HEK293 (cell line): Measurements from ENCODE around the gene CSTPP1.

Source experiments
- CTCF ChIA-PET: fragments of 350-600 bp; formaldehyde crosslinking; extraction: SDS; loops from one replicate; lab custom pipeline; 2021; ENCODE audit warnings: antibody characterized with exemption; lab: Yijun Ruan, JAX
- POLR2A ChIA-PET: fragments of 300-600 bp; formaldehyde crosslinking; extraction: SDS; loops from one replicate; lab custom pipeline; 2020; ENCODE audit warnings: antibody characterized with exemption, inconsistent platforms; lab: Yijun Ruan, JAX
- H3K27ac ChIP-seq: fragments of 200-500 bp; sonication (Bioruptor generic); 2 replicates; pipeline ENCODE4 v1.5.1; 2014; ENCODE audit warnings: low read depth, low read length, control low read depth, inconsistent platforms; ENCODE audit errors: extremely low read depth
- H3K36me3 ChIP-seq, 2 experiments: fragments of 200-500 bp in 1 of 2; sonication (Bioruptor generic) in 1 of 2; 1 replicate in 1 of 2; 2 replicates in 1 of 2; pipeline ENCODE4 v1.5.1; 2014 to 2017; ENCODE audit warnings: inconsistent platforms in 2 of 2, low read length in 2 of 2; ENCODE audit not compliant: control insufficient read depth in 2 of 2, insufficient read depth in 1 of 2
- H3K4me1 ChIP-seq: fragments of 200-500 bp; sonication (Bioruptor generic); 2 replicates; pipeline ENCODE4 v1.5.1; 2014; ENCODE audit warnings: mild to moderate bottlenecking, low read length, inconsistent platforms; ENCODE audit not compliant: control insufficient read depth, insufficient read depth
- H3K4me3 ChIP-seq: 2 replicates; pipeline ENCODE4 v1.5.1; 2011; ENCODE audit warnings: low read depth, mild to moderate bottlenecking, control low read depth, low read length, moderate library complexity
- H3K9me3 ChIP-seq: fragments of 200-500 bp; sonication (Bioruptor generic); 2 replicates; pipeline ENCODE4 v1.5.1; 2014; ENCODE audit warnings: low read depth, low read length, inconsistent platforms; ENCODE audit not compliant: control insufficient read depth, insufficient read depth
- BCL11B ChIP-seq: fragments of 450-650 bp; formaldehyde crosslinking; IDR thresholded peaks from 2 replicates; pipeline ENCODE4 v1.5.1; 2016; ENCODE audit warnings: low read depth, missing biosample characterization, missing genetic modification characterization
- HOXD13 ChIP-seq: sonication (generic); formaldehyde crosslinking; IDR thresholded peaks from 2 replicates; pipeline ENCODE4 v1.8.0; 2022; ENCODE audit warnings: missing genetic modification reagents, borderline replicate concordance
- KLF7 ChIP-seq: fragments of 450-650 bp; formaldehyde crosslinking; IDR thresholded peaks from 2 replicates; pipeline ENCODE4 v1.5.1; 2016; ENCODE audit warnings: missing biosample characterization, missing genetic modification characterization, borderline replicate concordance
- KLF9 ChIP-seq: fragments of 450-650 bp; formaldehyde crosslinking; IDR thresholded peaks from 2 replicates; pipeline ENCODE4 v1.5.1; 2016; ENCODE audit warnings: missing biosample characterization, missing genetic modification characterization, low read depth
- PRDM1 ChIP-seq: fragments of 450-650 bp; formaldehyde crosslinking; IDR thresholded peaks from 2 replicates; pipeline ENCODE4; 2016; ENCODE audit warnings: missing biosample characterization, missing genetic modification characterization
- PRDM4 ChIP-seq: fragments of 450-650 bp; formaldehyde crosslinking; IDR thresholded peaks from 2 replicates; pipeline ENCODE4 v1.5.1; 2017; ENCODE audit warnings: missing biosample characterization, missing genetic modification characterization
- SCRT2 ChIP-seq: fragments of 450-650 bp; formaldehyde crosslinking; IDR thresholded peaks from 2 replicates; pipeline ENCODE4 v1.5.1; 2016; ENCODE audit warnings: missing biosample characterization, missing genetic modification characterization
- TSHZ1 ChIP-seq: fragments of 450-650 bp; formaldehyde crosslinking; IDR thresholded peaks from 2 replicates; pipeline ENCODE4 v1.5.1; 2016; ENCODE audit warnings: missing biosample characterization, missing genetic modification characterization, borderline replicate concordance
- ZBTB8A ChIP-seq: fragments of 450-650 bp; formaldehyde crosslinking; IDR thresholded peaks from 2 replicates; pipeline ENCODE4 v1.5.1; 2016; ENCODE audit warnings: missing biosample characterization, missing genetic modification characterization
- ZEB2 ChIP-seq: fragments of 450-650 bp; formaldehyde crosslinking; IDR thresholded peaks from 2 replicates; pipeline ENCODE4 v1.5.1; 2016; ENCODE audit warnings: missing biosample characterization, missing genetic modification characterization
- ZNF155 ChIP-seq: fragments of 450-650 bp; formaldehyde crosslinking; IDR thresholded peaks from 2 replicates; pipeline ENCODE4 v1.5.1; 2016; ENCODE audit warnings: missing biosample characterization, missing genetic modification characterization
- ZNF202 ChIP-seq: fragments of 450-650 bp; formaldehyde crosslinking; IDR thresholded peaks from 2 replicates; pipeline ENCODE4 v1.5.1; 2016; ENCODE audit warnings: missing biosample characterization, missing genetic modification characterization, borderline replicate concordance
- ZNF274 ChIP-seq, 2 experiments: fragments of 200-500 bp in 1 of 2; fragments of 450-650 bp in 1 of 2; sonication (Bioruptor generic) in 1 of 2; formaldehyde crosslinking in 1 of 2; IDR thresholded peaks; 2 replicates each; pipeline versions ENCODE4 v1.5.1 to v1.6.1; 2014 to 2016; ENCODE audit warnings: borderline replicate concordance in 1 of 2, inconsistent platforms in 1 of 2, low read length in 1 of 2, missing biosample characterization in 1 of 2, missing genetic modification characterization in 1 of 2
- ZNF292 ChIP-seq: fragments of 450-650 bp; formaldehyde crosslinking; IDR thresholded peaks from 2 replicates; pipeline ENCODE4 v1.5.1; 2016; ENCODE audit warnings: low read depth, missing biosample characterization, missing genetic modification characterization, borderline replicate concordance
- ZNF324 ChIP-seq: fragments of 450-650 bp; formaldehyde crosslinking; IDR thresholded peaks from 2 replicates; pipeline ENCODE4 v1.5.1; 2016; ENCODE audit warnings: missing biosample characterization, missing genetic modification characterization
- ZNF37A ChIP-seq: fragments of 450-650 bp; IDR thresholded peaks from 2 replicates; pipeline ENCODE4 v1.5.1; 2018; ENCODE audit warnings: missing biosample characterization, missing genetic modification characterization
- ZNF48 ChIP-seq: fragments of 450-650 bp; formaldehyde crosslinking; IDR thresholded peaks from 2 replicates; pipeline ENCODE4 v1.5.1; 2016; ENCODE audit warnings: missing biosample characterization, missing genetic modification characterization
- ZNF530 ChIP-seq: fragments of 450-650 bp; formaldehyde crosslinking; IDR thresholded peaks from 2 replicates; pipeline ENCODE4 v1.5.1; 2016; ENCODE audit warnings: low read depth, missing biosample characterization, missing genetic modification characterization
- ZNF544 ChIP-seq: fragments of 450-650 bp; formaldehyde crosslinking; IDR thresholded peaks from 2 replicates; pipeline ENCODE4 v1.5.0; 2017; ENCODE audit warnings: missing biosample characterization, missing genetic modification characterization
- ZNF561 ChIP-seq: fragments of 450-650 bp; IDR thresholded peaks from 2 replicates; pipeline ENCODE4 v1.5.1; 2018; ENCODE audit warnings: missing biosample characterization, missing genetic modification characterization, borderline replicate concordance
- ZNF629 ChIP-seq: fragments of 450-650 bp; formaldehyde crosslinking; IDR thresholded peaks from 2 replicates; pipeline ENCODE4 v1.5.1; 2017; ENCODE audit warnings: missing biosample characterization, missing genetic modification characterization
- ZNF776 ChIP-seq: fragments of 450-650 bp; formaldehyde crosslinking; IDR thresholded peaks from 2 replicates; pipeline ENCODE4 v1.5.0; 2017; ENCODE audit warnings: missing biosample characterization, missing genetic modification characterization, borderline replicate concordance
- ZNF837 ChIP-seq: fragments of 450-650 bp; formaldehyde crosslinking; IDR thresholded peaks from 2 replicates; pipeline ENCODE4 v1.5.1; 2016; ENCODE audit warnings: missing biosample characterization, missing genetic modification characterization

The CSTPP1 gene

GRCh38 chr11:47007579-47007978 is 71.0 kb downstream of the CSTPP1 start:
- POLR2A ChIA-PET: no interaction called here
- Histone ChIP-seq H3K4me1 (no peaks in the 10 kb centered on the region), H3K4me3 (no peak overlapping the region), H3K9me3 (no peaks in the 10 kb centered on the region), H3K27ac (no peak overlapping the region), H3K36me3 (no peaks in the 10 kb centered on the region)
- CTCF ChIA-PET: interaction anchor here (0.7 kb wide), 1 partner anchor 91 kb away, joined by 5 read pairs; no protein-coding TSS in a partner anchor
- TF ChIP-seq ZNF37A (tag by site-specific recombination) (no peak), BCL11B (tag by site-specific recombination) (no peak), ZNF324 (tag by site-specific recombination) (no peak), ZNF561 (tag by site-specific recombination) (no peak), KLF9 (tag by site-specific recombination) (no peak), KLF7 (tag by site-specific recombination) (no peak), ZNF48 (tag by site-specific recombination) (no peak), HOXD13 (CRISPR knock-in tag) (no peak), PRDM1 (no peak), ZNF776 (tag by site-specific recombination) (no peak), ZEB2 (tag by site-specific recombination) (no peak), ZNF202 (tag by site-specific recombination) (no peak), TSHZ1 (tag by site-specific recombination) (no peak), ZNF629 (tag by site-specific recombination) (no peak), ZBTB8A (tag by site-specific recombination) (no peak), ZNF292 (no peak)
- TF ChIP-seq, all 188 proteins: peak for 0

- H3K36me3 ChIP-seq: no peaks in the 10 kb centered on the region
- no peak for TF ChIP-seq ZNF155
- TF ChIP-seq ZNF530: no peak
- TF ChIP-seq SCRT2 (tag by site-specific recombination): 0 out of 2 replicates have a peak, but pooled peaks have one; percentile 25
- TF ChIP-seq ZNF837 (tag by site-specific recombination): no peak
- no peak for TF ChIP-seq HOXD13 (CRISPR knock-in tag)
- no peak for TF ChIP-seq PRDM4 (tag by site-specific recombination)
- TF ChIP-seq ZNF544: no peak
- TF ChIP-seq ZNF274 (IDR thresholded peaks at IDR 0.05; ENCODE audit: low read length): no peak
- TF ChIP-seq ZNF274 (tag by site-specific recombination; IDR thresholded peaks at IDR 0.05; ENCODE audit: borderline replicate concordance): no peak
- TF ChIP-seq, all 188 proteins: peak for 1
- no peaks in the 10 kb centered on the region for H3K4me1 ChIP-seq
- ChIA-PET CTCF (no interaction called here), POLR2A (interaction anchor here (0.6 kb wide), 1 partner anchor 8 kb away, joined by 3 read pairs; no protein-coding TSS in a partner anchor)
- H3K9me3 ChIP-seq: no peaks in the 10 kb centered on the region
- no peak overlapping the region for H3K4me3 ChIP-seq
- no peak overlapping the region for H3K27ac ChIP-seq
Observed at GRCh38 chr11:47010179-47010578, 73.6 kb downstream of the CSTPP1 start.
